Measurements from ENCODE around the gene DPF3. TPM values are rescaled to one million over a fixed set of nuclear protein-coding genes. Genes with fewer than 3 reads are reported as not detected.

Gene DPF3
- total RNA-seq, 1 donor from 2014 or later: 1.1 TPM

- peaks cover 32% of the 10 kb centered on the region for H3K4me1 Mint-ChIP-seq (ENCODE audit: low read depth)
- no peaks in the 10 kb centered on the region for H3K36me3 Mint-ChIP-seq (ENCODE audit: low read depth)
- no peak for DNase-seq (ENCODE audit: low spot score)
- H3K27ac Mint-ChIP-seq (ENCODE audit: unreplicated experiment): no peak overlapping the region
- H3K27me3 Mint-ChIP-seq (ENCODE audit: low read depth): no peaks in the 10 kb centered on the region
- no peaks in the 10 kb centered on the region for H3K9me3 Mint-ChIP-seq (ENCODE audit: low read depth)
- TF ChIP-seq CTCF (IDR thresholded peaks at IDR 0.05): no peak
- H3K4me3 Mint-ChIP-seq (ENCODE audit: unreplicated experiment): no peak overlapping the region
Observed at GRCh38 chr14:72782817-72783216, 111.1 kb downstream of the DPF3 start.

- H3K36me3 Mint-ChIP-seq (ENCODE audit: low read depth): no peaks in the 10 kb centered on the region
- TF ChIP-seq CTCF (IDR thresholded peaks at IDR 0.05): no peak
- H3K27me3 Mint-ChIP-seq (ENCODE audit: low read depth): no peaks in the 10 kb centered on the region
- H3K4me1 Mint-ChIP-seq (ENCODE audit: low read depth): peaks cover 32% of the 10 kb centered on the region
- peak overlapping the region; percentile 18 for H3K4me3 Mint-ChIP-seq (ENCODE audit: unreplicated experiment)
- peak overlapping the region; percentile 91 for H3K27ac Mint-ChIP-seq (ENCODE audit: unreplicated experiment)
- H3K9me3 Mint-ChIP-seq (ENCODE audit: low read depth): peaks cover 2% of the 10 kb centered on the region
- DNase-seq (ENCODE audit: low spot score): no peak
Observed at GRCh38 chr14:72781561-72782508, 112.1 kb downstream of the DPF3 start.

- Mint-ChIP-seq H3K27me3 (ENCODE audit: low read depth) (no peaks in the 10 kb centered on the region), H3K27ac (ENCODE audit: unreplicated experiment) (peak overlapping the region; percentile 91), H3K4me1 (ENCODE audit: low read depth) (peaks cover 35% of the 10 kb centered on the region), H3K9me3 (ENCODE audit: low read depth) (peaks cover 2% of the 10 kb centered on the region), H3K36me3 (ENCODE audit: low read depth) (no peaks in the 10 kb centered on the region), H3K4me3 (ENCODE audit: unreplicated experiment) (no peak overlapping the region)
- TF ChIP-seq CTCF (IDR thresholded peaks at IDR 0.05): no peak
- DNase-seq (ENCODE audit: low spot score): no peak
Observed at GRCh38 chr14:72780751-72781150, 113.2 kb downstream of the DPF3 start.

GRCh38 chr14:72779679-72780078 is 114.2 kb downstream of the DPF3 start:
- no peak for TF ChIP-seq CTCF (IDR thresholded peaks at IDR 0.05)
- Mint-ChIP-seq H3K9me3 (ENCODE audit: low read depth) (peaks cover 2% of the 10 kb centered on the region), H3K27ac (ENCODE audit: unreplicated experiment) (no peak overlapping the region), H3K36me3 (ENCODE audit: low read depth) (no peaks in the 10 kb centered on the region), H3K27me3 (ENCODE audit: low read depth) (no peaks in the 10 kb centered on the region), H3K4me3 (ENCODE audit: unreplicated experiment) (no peak overlapping the region), H3K4me1 (ENCODE audit: low read depth) (peaks cover 35% of the 10 kb centered on the region)
- no peak for DNase-seq (ENCODE audit: low spot score)

GRCh38 chr14:72777636-72778035 is 116.3 kb downstream of the DPF3 start:
- Mint-ChIP-seq H3K4me3 (ENCODE audit: unreplicated experiment) (no peak overlapping the region), H3K27ac (ENCODE audit: unreplicated experiment) (no peak overlapping the region), H3K9me3 (ENCODE audit: low read depth) (peaks cover 2% of the 10 kb centered on the region), H3K4me1 (ENCODE audit: low read depth) (peaks cover 21% of the 10 kb centered on the region), H3K27me3 (ENCODE audit: low read depth) (no peaks in the 10 kb centered on the region), H3K36me3 (ENCODE audit: low read depth) (no peaks in the 10 kb centered on the region)
- DNase-seq (ENCODE audit: low spot score): no peak
- TF ChIP-seq CTCF (IDR thresholded peaks at IDR 0.05): no peak
